ENCODE measurements around the gene CTNNB1.

CTNNB1 gene

DNA sequence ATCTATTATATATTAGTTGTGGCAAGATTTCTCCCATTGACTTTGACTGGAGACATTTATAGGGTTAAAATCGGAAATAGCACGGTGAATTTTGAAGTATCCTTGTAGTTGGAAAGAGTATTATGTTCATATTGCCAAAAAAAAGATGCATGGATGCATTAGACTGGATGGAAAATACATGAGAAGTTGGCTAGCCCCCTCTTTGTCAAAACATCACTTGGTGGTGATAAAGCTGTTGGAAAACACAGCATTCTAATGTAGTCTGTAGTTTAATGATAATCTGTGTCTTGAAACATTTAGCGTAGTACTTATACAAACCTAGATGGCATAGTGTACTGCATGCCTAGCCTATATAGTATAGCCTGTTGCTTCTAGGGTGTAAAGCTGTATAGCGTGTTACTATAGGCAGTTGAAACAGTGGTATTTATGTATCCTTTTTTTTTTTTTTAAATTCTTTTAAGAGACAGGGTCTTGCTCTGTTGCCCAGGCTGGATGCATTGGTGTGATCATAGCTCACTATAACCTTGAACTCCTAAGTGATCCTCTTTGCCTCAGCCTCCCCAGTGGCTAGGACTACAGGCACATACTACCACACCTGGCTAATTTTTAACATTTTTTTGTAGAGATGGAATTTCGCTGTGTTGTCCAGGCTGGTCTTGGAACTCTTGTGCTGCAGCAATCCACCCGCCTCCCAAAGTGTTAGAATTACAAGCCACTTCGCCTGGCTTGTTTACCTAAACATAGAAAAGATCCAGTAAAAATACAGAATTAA lies 21.8 kb downstream of the CTNNB1 start:
- no peak for DNase-seq

DNA sequence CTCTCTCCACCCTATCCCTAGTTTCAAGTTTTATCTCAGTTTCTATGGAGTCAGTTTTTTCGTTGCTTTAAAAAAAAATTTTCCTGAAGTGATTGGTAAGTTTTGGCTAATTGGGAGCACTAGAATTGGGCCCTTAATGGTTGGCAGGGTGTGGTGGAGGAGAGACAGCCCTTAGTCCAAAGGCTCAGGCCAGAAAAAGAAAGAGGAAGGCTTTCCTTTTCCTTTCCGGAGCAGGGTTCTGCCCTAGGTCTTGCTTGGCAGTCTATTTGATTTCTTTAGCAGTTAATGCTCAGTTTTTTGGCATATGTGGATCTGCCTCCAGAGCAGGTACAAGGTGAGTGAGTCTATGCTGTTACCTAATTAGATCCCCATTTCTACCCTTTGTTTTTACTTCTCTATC lies 22.7 kb downstream of the CTNNB1 start:
- DNase-seq = no peak

DNA sequence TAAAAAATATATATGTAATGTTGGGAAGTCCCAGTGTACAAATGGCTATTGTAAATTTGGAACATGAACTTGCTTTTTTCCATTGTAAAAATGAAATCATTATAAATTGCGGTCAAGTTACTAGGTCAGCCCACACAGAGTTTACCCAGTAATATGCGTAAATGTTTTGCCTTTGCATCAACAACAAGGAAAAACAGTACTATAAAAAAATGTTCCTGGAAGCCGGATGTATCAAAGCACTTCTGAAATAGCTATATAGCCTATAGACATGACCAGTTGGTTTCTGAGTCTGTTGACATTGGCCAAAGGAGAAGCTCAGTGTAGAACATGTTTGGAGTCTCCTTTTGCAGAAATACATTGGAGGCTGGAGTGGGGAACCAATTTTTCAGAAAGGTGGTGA lies 23.2 kb downstream of the CTNNB1 start:
- no peak for DNase-seq

- no peak for DNase-seq
Observed at GRCh38 chr3:41223078-41223477, 23.8 kb downstream of the CTNNB1 start.

DNA sequence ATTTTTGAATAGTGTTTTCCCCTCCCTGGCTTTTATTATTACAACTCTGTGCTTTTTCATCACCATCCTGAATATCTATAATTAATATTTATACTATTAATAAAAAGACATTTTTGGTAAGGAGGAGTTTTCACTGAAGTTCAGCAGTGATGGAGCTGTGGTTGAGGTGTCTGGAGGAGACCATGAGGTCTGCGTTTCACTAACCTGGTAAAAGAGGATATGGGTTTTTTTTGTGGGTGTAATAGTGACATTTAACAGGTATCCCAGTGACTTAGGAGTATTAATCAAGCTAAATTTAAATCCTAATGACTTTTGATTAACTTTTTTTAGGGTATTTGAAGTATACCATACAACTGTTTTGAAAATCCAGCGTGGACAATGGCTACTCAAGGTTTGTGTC lies 24.4 kb downstream of the CTNNB1 start:
- DNase-seq = no peak

DNA sequence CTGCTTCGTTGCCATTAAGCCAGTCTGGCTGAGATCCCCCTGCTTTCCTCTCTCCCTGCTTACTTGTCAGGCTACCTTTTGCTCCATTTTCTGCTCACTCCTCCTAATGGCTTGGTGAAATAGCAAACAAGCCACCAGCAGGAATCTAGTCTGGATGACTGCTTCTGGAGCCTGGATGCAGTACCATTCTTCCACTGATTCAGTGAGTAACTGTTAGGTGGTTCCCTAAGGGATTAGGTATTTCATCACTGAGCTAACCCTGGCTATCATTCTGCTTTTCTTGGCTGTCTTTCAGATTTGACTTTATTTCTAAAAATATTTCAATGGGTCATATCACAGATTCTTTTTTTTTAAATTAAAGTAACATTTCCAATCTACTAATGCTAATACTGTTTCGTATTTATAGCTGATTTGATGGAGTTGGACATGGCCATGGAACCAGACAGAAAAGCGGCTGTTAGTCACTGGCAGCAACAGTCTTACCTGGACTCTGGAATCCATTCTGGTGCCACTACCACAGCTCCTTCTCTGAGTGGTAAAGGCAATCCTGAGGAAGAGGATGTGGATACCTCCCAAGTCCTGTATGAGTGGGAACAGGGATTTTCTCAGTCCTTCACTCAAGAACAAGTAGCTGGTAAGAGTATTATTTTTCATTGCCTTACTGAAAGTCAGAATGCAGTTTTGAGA lies 25.0 kb downstream of the CTNNB1 start:
- DNase-seq = peak; percentile 15

- no peak for DNase-seq
Observed at GRCh38 chr3:41234823-41235721, 35.8 kb downstream of the CTNNB1 start.

- DNase-seq = no peak
Observed at GRCh38 chr3:41236228-41236627, 36.9 kb downstream of the CTNNB1 start.

- no peak for DNase-seq
Observed at GRCh38 chr3:41237907-41238306, 38.6 kb downstream of the CTNNB1 start.

GRCh38 chr3:41239587-41239986 lies 40.3 kb downstream of the CTNNB1 start:
- DNase-seq = no peak

GRCh38 chr3:41241161-41241560 lies 41.9 kb downstream of the CTNNB1 start:
- no peak for DNase-seq

GRCh38 chr3:41241800-41242571 lies 42.7 kb downstream of the CTNNB1 start:
- DNase-seq = no peak

- DNase-seq = no peak
Observed at GRCh38 chr3:41243183-41243582, 43.9 kb downstream of the CTNNB1 start.

DNA sequence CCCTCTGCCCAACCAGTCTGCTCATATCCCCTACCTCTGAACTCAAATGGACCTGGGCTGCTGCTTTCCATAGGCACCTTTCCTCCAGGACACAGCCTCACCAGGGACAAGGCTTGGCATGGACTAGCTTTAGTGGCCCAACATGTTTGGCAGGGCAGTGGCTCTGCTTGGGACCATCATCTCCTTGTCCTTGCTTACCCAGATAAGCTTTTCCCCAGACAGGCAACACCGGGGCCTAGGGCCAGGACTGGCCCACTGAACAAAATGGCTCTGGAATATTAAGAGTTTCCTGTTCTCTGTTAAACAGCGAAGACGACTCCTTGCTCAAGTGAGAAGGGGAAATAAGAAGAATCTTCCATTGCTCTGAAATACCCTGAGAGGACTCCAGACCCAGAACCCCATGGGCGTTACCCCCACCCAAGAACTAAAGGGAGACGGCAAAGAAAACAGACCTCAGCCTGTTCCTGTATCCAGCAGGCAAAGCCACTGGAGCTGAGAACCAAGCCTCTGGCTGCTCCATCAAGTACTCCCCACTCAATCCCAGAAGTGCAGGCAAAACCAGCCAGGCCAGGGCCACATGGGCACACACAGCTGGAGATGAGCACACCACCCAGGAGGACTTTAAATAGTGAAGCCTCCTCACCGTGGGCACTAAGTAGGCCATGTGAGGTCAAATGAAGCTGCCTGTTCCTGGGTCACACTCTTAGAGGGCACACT lies 45.5 kb downstream of the CTNNB1 start:
- no peak for DNase-seq

- no peak for DNase-seq
Observed at GRCh38 chr3:41247055-41248004, 48.0 kb downstream of the CTNNB1 start.

DNA sequence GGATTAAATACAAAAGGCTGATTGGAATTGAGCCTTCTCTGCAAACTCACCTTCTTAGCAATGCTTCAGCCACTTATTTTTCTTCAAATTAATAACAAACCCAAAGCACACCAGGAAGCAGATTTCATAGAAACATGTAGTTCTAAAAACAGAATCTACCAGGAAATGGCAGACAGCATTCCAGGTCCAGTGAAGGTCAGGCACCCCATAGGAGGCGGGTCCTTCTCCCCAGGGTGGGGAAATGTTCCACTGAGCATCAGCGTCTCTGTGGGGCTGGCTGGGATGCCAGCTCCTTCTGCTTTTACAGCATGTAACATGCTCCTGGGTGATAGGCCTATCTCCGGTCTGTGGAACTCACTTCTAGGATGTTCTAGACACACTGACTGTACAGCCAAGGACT lies 49.2 kb downstream of the CTNNB1 start:
- no peak for DNase-seq

DNA sequence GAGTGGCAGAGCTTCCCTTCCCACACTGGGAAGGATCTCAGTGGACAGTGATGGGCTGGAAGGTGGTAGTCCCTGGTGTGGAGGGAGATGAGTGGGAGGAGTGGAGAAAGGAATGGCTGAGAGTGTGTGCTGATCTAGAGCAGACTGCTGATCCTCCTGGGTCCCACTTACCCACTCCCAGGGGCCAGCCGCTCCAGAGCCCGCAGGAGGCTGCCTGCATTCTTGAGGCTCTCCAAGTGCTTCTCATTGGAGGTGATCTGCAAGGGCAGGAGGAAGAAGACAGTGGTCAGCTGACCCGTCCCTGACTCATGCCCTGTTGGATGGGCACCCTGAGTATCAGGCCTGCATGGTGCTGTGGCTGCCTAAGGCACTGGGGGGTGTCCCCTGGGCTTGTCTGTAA lies 50.0 kb downstream of the CTNNB1 start:
- no peak for DNase-seq

GRCh38 chr3:41250825-41251224 lies 51.5 kb downstream of the CTNNB1 start:
- no peak for DNase-seq

DNA sequence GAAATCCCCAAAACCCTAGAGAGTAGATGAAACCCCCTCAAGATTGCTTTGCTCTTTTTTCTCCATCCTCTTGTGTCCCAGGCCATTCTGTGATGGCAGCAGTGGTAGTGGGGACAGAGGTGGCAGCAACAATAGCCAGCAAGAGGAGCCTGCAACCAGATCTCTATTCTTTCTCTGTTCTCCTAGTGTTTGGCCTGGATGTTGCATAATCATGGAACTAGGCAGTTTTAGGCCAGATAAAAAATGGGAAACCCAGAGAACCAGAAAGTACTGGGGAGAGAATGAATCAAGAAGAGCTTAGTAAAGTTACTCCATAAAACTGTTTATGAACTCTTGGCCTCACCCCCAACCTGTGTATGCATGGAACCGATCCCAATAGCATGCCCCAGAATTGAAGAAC lies 52.3 kb downstream of the CTNNB1 start:
- DNase-seq = no peak

GRCh38 chr3:41258239-41258800 lies 59.0 kb downstream of the CTNNB1 start:
- DNase-seq = no peak

Data from GOT3 (cell line).